HepG2 (cell line): ENCODE data around the gene MCU. TPM values are rescaled to one million over a fixed set of nuclear protein-coding genes. Genes with fewer than 3 reads are reported as not detected.

Experiments
- ATAC-seq: fragments of 200-7000 bp; cut with Tn5 transposase; 3 replicates; pipeline ENCODE4 v1.9.1; 2020; ENCODE audit warnings: mild to moderate bottlenecking, moderate library complexity
- BruUV-seq: library from RNA; stranded (reverse); fragments of 400-500 nt; replicated peaks from 2 replicates; lab custom pipeline; 2021; lab: Mats Ljungman, UMichigan
- CTCF ChIA-PET: fragments of 300-600 bp; formaldehyde crosslinking; extraction: SDS; loops from one replicate; lab custom pipeline; 2021; ENCODE audit warnings: low total read pairs, inconsistent platforms, low intra/inter-chr PET ratio; lab: Yijun Ruan, JAX
- POLR2A ChIA-PET: fragments of 350-600 bp; sonication (Branson Sonifier 250); formaldehyde crosslinking; loops from one replicate; lab custom pipeline; 2020; ENCODE audit warnings: antibody characterized with exemption, inconsistent platforms; lab: Yijun Ruan, JAX
- DNase-seq: peaks from one replicate; pipeline ENCODE4 v3.0.0-alpha.2; 2015; ENCODE audit warnings: low spot score
- FAIRE-seq: peaks from 3 replicates; lab custom pipeline; 2011; peaks lifted over from hg19 to GRCh38; lab: Jason Lieb, UNC
- H2AFZ ChIP-seq: one replicate; pipeline ENCODE4 v1.6.1; 2011; ENCODE audit warnings: low read length, inconsistent platforms
- H3K27ac ChIP-seq: fragments of 300-600 bp; 3 replicates; pipeline ENCODE4 v1.8.0; 2011; ENCODE audit warnings: mixed run types, mild to moderate bottlenecking, mixed read lengths, low read length, inconsistent platforms; ENCODE audit not compliant: insufficient read depth; ENCODE audit errors: extremely low read length
- H3K27me3 ChIP-seq, 2 experiments: fragments of 200-600 bp in 1 of 2; 2 replicates in 1 of 2; 3 replicates in 1 of 2; pipeline versions ENCODE4 v1.6.0 to v1.8.0; 2011; ENCODE audit warnings: low read length in 2 of 2, mild to moderate bottlenecking in 2 of 2, moderate library complexity in 2 of 2, inconsistent platforms in 1 of 2; ENCODE audit not compliant: insufficient read depth in 2 of 2, control insufficient read depth in 1 of 2
- H3K36me3 ChIP-seq, 2 experiments: fragments of 200-600 bp in 1 of 2; replicated peaks in 1 of 2; 2 replicates in 1 of 2; 3 replicates in 1 of 2; pipeline versions ENCODE4 v1.5.1 to v1.8.0; 2011; ENCODE audit warnings: low read length in 2 of 2, inconsistent platforms in 1 of 2; ENCODE audit not compliant: insufficient read depth in 2 of 2, control insufficient read depth in 1 of 2
- H3K4me1 ChIP-seq: 2 replicates; pipeline ENCODE4 v1.5.1; 2012; ENCODE audit warnings: low read length, inconsistent platforms; ENCODE audit not compliant: insufficient read depth
- H3K4me2 ChIP-seq: 2 replicates; pipeline ENCODE4 v1.6.0; 2011; ENCODE audit warnings: low read depth, low read length, inconsistent platforms
- H3K4me3 ChIP-seq, 3 experiments: fragments of 200-600 bp in 1 of 3; sonication (generic), shearing (Covaris generic) in 1 of 3; replicated peaks in 1 of 3; 2 replicates each; pipeline ENCODE4 v1.5.1; 2011 to 2016; ENCODE audit warnings: low read length in 3 of 3, inconsistent platforms in 2 of 3, low read depth in 2 of 3, mild to moderate bottlenecking in 2 of 3, control low read depth in 1 of 3, mixed read lengths in 1 of 3; ENCODE audit not compliant: insufficient read depth in 1 of 3
- H3K79me2 ChIP-seq: one replicate; pipeline ENCODE4 v1.6.1; 2011; ENCODE audit warnings: low read length, inconsistent platforms; ENCODE audit not compliant: insufficient read depth
- H3K9ac ChIP-seq: 2 replicates; pipeline ENCODE4 v1.6.0; 2011; ENCODE audit warnings: mild to moderate bottlenecking, low read depth, low read length, inconsistent platforms; ENCODE audit not compliant: insufficient read depth
- H3K9me3 ChIP-seq: 2 replicates; pipeline ENCODE4 v1.5.1; 2012; ENCODE audit warnings: mild to moderate bottlenecking, low read length
- H4K20me1 ChIP-seq: 2 replicates; pipeline ENCODE4 v1.6.0; 2011; ENCODE audit warnings: inconsistent platforms, mild to moderate bottlenecking, low read length, moderate library complexity; ENCODE audit not compliant: insufficient read depth
- ATF1 ChIP-seq: IDR thresholded peaks from 2 replicates; pipeline ENCODE4 v1.6.1; 2016; ENCODE audit warnings: mild to moderate bottlenecking, control low read depth
- CCDC6 ChIP-seq: sonication (generic); formaldehyde crosslinking; IDR thresholded peaks from 2 replicates; pipeline ENCODE4 v1.8.1; 2022; ENCODE audit warnings: mild to moderate bottlenecking, missing genetic modification reagents, moderate library complexity
- CHCHD3 ChIP-seq: sonication (generic); formaldehyde crosslinking; IDR thresholded peaks from 2 replicates; pipeline ENCODE4 v1.8.0; 2022; ENCODE audit warnings: mild to moderate bottlenecking, missing genetic modification reagents, moderate library complexity
- MXD1 ChIP-seq: sonication (generic); formaldehyde crosslinking; IDR thresholded peaks from 2 replicates; pipeline ENCODE4 v1.4.0; 2020; ENCODE audit warnings: mild to moderate bottlenecking, missing genetic modification reagents
- TFE3 ChIP-seq: IDR thresholded peaks from 2 replicates; pipeline ENCODE4 v1.6.1; 2016
- ZIK1 ChIP-seq: sonication (generic); formaldehyde crosslinking; IDR thresholded peaks from 2 replicates; pipeline ENCODE4 v1.5.0; 2020; ENCODE audit warnings: mild to moderate bottlenecking, low read depth, missing genetic modification reagents, borderline replicate concordance
- ZNF570 ChIP-seq: sonication (generic); formaldehyde crosslinking; IDR thresholded peaks from 2 replicates; pipeline ENCODE4 v1.4.0; 2020; ENCODE audit warnings: mild to moderate bottlenecking, missing genetic modification reagents, borderline replicate concordance
- ZNF629 ChIP-seq: sonication (generic); formaldehyde crosslinking; conservative IDR thresholded peaks from 2 replicates; pipeline ENCODE4 v1.5.0; 2020; ENCODE audit warnings: missing genetic modification reagents
- ZSCAN29 ChIP-seq: sonication (generic); formaldehyde crosslinking; conservative IDR thresholded peaks from 2 replicates; pipeline ENCODE4 v1.4.0; 2020; ENCODE audit warnings: mild to moderate bottlenecking, missing genetic modification reagents
- in situ Hi-C: cut with HindIII; loops from 2 replicates; pipeline ENCODE4 v1.10.0; 2017; ENCODE audit warnings: low pct_unique_long_range_greater_than_20kb; ENCODE audit not compliant: extremely low pct_ligation_motif_present
- intact Hi-C: fragments of 100-400 bp; cut with micrococcal nuclease; formaldehyde crosslinking; loops from one replicate; pipeline ENCODE4 v1.10.0; 2022; ENCODE audit not compliant: unreplicated experiment
- polyA plus RNA-seq, 8 experiments: library from polyadenylated mRNA; depleted of rRNA in 3 of 8; stranded (reverse) in 7 of 8; unstranded in 1 of 8; fragments of >200 nt; fragmentation: Illumina TruSeq in 4 of 8; extraction: Trizol in 4 of 8; gene quantifications; 2 replicates each; pipeline versions ENCODE4 v1.2.1 to v1.2.3, GENCODE V29; 2011 to 2016; ENCODE audit warnings: low read depth in 4 of 8, missing spikeins in 1 of 8, mixed read lengths in 1 of 8; ENCODE audit not compliant: insufficient read depth in 1 of 8
- total RNA-seq, 5 experiments: library from RNA; depleted of rRNA; stranded (reverse); fragments of >200 nt; fragmentation: Illumina TruSeq; extraction: Trizol; gene quantifications; 2 replicates each; pipeline ENCODE4 v1.2.3, GENCODE V29; 2016; ENCODE audit warnings: low read depth in 1 of 5

The MCU gene
- total and polyA plus RNA-seq, 2 of the 13 experiments (the other 11 are each of a cell fraction or from before 2014, with no cell fraction given): 25.9 to 64.5 TPM

GRCh38 chr10:72663971-72664370 is 28.0 kb upstream of the MCU start:
- in situ Hi-C loops: no loop called here
- H3K4me3 ChIP-seq: no peak overlapping the region
- no peak overlapping the region for H3K4me2 ChIP-seq
- no TSS peak for BruUV-seq
- H3K79me2 ChIP-seq: no peaks in the 10 kb centered on the region
- H3K36me3 ChIP-seq: no peaks in the 10 kb centered on the region
- no peak overlapping the region for H3K27ac ChIP-seq
- DNase-seq (no peak), FAIRE-seq (no peak), ATAC-seq (no peak)
- intact Hi-C loops: no loop called here
- no peak overlapping the region for H3K9ac ChIP-seq
- CTCF ChIA-PET: no interaction called here
- H3K9me3 ChIP-seq: no peaks in the 10 kb centered on the region
- POLR2A ChIA-PET: no interaction called here
- peaks cover 16% of the 10 kb centered on the region for H3K4me1 ChIP-seq
- H2AFZ ChIP-seq: no peak overlapping the region
- H3K27me3 ChIP-seq: no peaks in the 10 kb centered on the region
- TF ChIP-seq MXD1 (CRISPR knock-in tag): no peak
- no peak for TF ChIP-seq CHCHD3 (CRISPR knock-in tag)
- no peak for TF ChIP-seq ZSCAN29 (CRISPR knock-in tag)
- no peak for TF ChIP-seq ZNF570 (CRISPR knock-in tag)
- no peak for TF ChIP-seq ZNF629 (CRISPR knock-in tag)
- no peak for TF ChIP-seq TFE3 (CRISPR knock-in tag)
- no peak for TF ChIP-seq CCDC6 (CRISPR knock-in tag)
- no peak for TF ChIP-seq ZIK1 (CRISPR knock-in tag)
- TF ChIP-seq ATF1 (CRISPR knock-in tag): no peak
- H4K20me1 ChIP-seq: no peaks in the 10 kb centered on the region
